ENCODE data around the gene BCAR3.
"Not testable (repeated sequence)": the region's sequence is repeated elsewhere in the genome, so short reads cannot be mapped to it uniquely, and the experiment has no call there.

BCAR3 gene

GRCh38 chr1:93597709-93598108, 83.9 kb downstream of the BCAR3 start:
- no peak for DNase-seq (ENCODE audit: low read depth)

DNA sequence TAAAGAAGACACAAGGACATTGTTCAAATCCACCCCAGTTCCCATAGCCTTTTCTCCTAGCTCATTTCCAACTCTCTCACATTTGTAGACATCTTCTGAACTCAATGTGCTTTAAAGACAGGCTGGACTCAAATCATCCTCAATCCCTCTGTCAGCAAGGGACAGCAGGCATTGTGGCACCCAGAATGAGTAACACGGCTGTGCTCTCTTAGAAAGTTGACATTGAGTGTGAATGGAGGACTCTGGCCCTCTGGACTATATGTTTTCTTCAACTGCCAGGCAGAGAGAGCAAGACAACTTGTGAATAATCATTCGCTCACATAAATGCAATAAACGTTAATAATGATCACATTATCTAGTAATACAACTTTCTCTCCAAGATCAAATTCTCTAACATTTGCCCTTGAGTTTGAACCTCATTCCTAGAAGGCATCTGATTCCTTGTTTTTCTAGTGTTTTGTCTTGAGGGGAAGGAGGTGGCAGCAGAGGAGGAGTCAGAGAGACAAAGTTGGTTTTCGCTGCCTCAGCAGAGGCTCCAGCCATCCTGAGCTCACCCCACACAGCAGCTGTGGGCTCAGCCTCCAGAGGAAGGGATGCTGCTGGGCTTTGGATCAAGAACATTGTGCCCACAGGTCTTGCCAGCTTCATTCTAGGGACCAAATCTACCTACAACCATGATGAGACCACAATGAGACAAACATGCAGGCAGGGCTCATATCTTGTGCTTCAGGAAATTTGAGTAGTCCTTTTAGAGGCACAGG, 85.1 kb downstream of the BCAR3 start:
- no peak for DNase-seq (ENCODE audit: low read depth)

DNA sequence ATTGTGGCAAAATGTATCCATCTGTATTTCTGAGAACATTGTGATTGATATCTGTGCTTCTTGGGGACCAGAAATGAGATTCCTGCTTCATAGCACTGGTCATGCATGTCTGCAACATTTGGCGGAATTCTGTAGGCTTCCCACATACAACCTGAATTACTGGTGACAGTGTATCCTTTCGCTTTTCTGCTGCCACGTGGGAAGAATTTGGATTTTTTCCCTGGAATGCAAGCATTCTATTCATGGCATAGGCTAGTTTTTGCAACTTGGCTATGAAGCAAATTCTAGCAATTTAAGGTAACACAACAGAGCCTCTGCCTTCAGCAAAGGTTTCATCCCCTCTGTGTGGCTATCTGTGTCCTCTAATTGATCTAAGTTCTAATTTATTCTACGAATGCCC, 85.9 kb downstream of the BCAR3 start:
- no peak for DNase-seq (ENCODE audit: low read depth)

- no peak for DNase-seq (ENCODE audit: low read depth)
Measured at GRCh38 chr1:93595266-93595665, 86.4 kb downstream of the BCAR3 start.

GRCh38 chr1:93594603-93594880, 87.1 kb downstream of the BCAR3 start:
- DNase-seq (ENCODE audit: low read depth) = no peak

DNA sequence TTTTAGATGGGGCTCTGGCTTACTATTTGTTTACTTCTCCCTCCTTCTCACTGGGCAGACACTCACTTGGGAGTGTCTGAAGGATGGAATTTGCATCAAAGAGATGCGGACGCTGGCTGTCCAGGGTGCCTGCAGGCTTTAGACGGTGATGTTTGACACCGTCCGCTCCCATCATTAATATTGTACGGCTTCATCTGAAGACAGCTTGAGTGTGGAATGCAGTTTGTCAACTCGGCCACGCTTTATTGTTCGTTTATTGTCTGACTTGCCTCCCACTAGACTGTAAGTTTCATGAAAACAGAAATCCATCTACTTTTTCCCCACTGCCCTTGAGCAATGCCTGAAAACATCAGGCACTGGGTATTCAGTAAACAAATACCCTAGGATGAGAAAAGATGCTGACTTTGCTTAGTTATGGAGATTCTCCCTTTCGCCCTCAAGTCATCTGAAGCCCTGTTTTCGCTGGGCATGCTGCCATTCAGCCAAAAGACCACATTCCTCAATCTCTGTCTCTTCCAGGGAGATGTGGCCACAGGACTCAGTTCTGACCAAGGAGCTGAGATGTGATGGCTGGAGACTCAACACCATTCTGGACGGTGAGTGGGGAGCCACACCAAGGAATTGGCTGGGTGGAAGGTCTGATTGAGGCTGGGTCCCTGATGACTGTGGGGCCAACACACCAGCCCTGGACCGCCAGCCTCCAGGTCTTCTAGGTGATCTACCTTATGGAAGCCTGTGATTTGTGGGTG, 87.6 kb downstream of the BCAR3 start:
- no peak for DNase-seq (ENCODE audit: low read depth)

DNA sequence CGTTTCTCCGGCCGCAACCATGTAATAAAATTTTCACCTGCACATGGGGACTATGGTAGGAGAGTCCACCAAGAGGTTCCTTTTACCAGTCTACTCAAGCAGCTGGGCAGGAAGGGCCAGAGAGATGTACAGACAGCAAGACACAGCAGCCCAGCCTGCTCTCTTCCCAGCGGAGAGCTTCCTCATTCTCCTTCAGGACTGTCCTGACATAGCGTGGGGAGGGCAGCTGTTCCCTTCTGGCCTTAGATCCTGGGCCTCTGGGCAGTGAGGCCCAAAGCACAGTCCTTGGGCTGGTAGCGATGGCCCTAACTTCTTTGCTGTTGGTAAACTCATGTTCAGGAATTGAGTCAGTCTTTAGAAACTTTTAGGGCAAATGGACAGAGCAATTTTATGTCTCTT, 89.1 kb downstream of the BCAR3 start:
- no peak for DNase-seq (ENCODE audit: low read depth)

GRCh38 chr1:93591676-93592550, 89.7 kb downstream of the BCAR3 start:
- DNase-seq (ENCODE audit: low read depth) = no peak

GRCh38 chr1:93591291-93591675, 90.4 kb downstream of the BCAR3 start:
- DNase-seq (ENCODE audit: low read depth) = not testable (repeated sequence)

DNA sequence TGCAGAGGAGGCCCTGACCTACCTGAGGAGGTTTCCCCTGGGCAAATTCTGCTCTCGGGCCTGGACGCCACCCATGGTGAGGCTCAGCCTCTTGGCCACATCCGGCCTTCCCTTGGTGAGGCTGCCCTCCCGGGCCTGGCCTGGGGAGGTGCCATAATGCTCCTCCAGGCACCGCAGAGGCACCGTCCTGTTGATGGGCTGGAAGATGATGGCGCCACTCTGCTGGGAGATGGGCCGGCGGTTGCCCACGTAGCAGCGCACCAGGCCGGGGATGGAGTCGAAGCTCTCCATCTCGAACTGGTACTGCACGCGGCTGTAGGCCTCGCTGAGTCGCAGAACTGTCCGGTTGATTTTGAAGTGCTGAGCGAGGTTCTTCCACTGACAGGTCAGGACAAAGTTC, 92.7 kb downstream of the BCAR3 start:
- no peak for DNase-seq (ENCODE audit: low read depth)

GRCh38 chr1:93588206-93588605, 93.4 kb downstream of the BCAR3 start:
- DNase-seq (ENCODE audit: low read depth) = no peak

DNA sequence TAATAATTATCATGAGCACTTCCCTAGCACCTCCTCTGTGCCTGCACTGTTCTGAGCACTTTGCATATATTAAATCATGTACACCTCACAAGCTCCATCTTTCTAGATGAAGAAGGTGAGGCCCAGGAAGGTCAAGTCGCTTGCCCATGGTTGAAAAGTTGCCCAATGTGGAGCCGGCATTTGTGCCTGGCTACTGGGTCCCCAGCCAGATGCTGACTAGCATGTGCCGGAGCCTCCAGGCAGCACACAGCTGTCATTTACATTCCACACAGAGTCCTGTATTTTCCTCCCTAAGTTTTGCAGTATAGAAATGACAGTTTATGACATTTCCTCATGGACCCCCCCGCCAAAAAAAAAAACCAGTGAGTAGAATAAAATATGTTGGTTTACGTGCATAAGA, 94.3 kb downstream of the BCAR3 start:
- DNase-seq (ENCODE audit: low read depth) = no peak

DNA sequence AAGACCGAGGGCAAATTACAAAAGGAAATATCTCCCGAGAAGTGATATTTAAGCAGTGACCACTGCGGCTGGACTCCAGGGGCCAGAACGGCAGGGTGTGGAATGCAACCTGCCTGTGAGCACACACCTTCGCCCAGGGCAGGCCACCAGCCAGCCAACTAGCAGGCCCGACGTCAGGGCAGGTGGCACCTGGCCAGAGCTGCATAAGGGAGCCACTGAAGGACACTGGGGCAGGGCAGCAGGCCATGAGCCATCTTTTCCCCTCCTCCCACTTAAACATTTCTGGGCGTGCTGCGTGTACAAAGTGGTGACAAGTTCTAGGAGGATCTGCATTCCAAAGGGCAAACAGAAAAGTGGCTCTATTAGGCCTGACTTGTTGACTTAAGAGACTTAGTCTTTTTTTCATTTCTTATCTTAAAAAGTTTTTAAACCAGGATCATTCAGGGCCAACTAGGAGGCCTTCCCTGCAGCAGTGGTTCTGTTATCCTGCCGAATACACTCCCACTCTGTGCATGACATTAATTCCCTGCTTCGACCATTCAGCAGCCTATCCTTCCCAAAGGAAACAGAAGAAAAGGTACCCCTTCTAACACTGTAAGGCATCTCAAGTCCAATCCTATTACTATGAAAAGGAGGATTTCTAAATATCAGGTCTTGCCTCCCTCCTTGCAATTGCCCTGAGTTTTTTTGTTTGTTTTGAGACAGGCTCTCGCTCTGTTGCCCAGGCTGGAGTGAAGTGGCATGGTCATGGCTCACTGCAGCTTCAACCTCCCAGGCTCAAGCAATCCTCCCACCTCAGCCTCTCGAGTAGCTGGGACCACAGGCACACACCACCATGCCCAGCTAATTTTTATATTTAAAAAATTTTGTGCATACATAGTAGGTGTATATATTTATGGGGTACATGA, 96.3 kb downstream of the BCAR3 start:
- DNase-seq (ENCODE audit: low read depth) = no peak

- DNase-seq (ENCODE audit: low read depth) = no peak
Measured at GRCh38 chr1:93584261-93585003, 97.2 kb downstream of the BCAR3 start.

DNA sequence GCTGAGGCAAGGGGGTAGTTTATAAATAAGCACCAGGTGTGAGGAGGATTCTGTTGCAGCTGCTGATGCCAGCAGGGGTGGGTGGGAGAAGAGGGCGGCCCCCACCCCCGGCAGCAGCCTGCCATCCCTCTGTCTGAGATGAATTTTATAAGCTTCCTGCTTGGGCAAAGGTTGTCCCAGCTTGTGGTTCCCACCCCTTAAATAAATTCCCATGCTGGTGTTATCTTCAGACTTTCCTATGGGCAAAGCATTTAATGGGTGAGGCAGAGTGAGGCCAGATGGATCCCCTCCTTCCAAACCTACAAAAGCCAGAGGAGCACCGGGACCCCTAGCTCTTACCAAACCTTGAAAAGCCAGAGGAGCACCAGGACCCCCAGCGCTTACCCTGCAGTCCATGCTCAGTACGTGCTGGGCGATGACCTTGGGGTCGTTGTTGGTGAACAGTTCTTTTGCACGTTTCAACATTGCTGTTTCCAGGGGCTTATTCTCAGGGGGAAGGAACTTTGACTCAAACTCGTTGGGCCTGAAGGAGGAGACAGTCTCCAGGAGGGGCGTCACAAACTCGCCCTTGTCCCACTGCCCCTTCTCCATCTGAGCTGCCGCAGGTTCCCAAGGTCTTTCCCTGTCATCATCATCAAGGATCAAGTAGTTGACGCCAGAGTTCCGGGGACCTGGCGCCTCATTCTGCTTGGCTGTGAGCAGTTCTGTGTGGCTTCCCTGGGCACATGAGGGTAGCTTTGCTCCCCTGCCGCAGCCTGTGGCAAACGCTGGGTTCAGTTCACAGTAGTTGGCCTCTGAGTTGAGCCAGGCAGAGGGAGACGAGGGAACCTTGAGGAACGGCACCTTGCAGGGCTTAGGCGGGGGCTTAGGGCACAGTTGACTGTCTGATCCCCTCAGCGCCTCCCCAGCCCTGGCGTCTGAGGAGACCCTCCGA, 99.5 kb downstream of the BCAR3 start:
- DNase-seq (ENCODE audit: low read depth) = no peak

GRCh38 chr1:93579891-93580290, 101.7 kb downstream of the BCAR3 start:
- DNase-seq (ENCODE audit: low read depth) = no peak

GRCh38 chr1:93578911-93579825, 102.5 kb downstream of the BCAR3 start:
- DNase-seq (ENCODE audit: low read depth) = no peak

DNA sequence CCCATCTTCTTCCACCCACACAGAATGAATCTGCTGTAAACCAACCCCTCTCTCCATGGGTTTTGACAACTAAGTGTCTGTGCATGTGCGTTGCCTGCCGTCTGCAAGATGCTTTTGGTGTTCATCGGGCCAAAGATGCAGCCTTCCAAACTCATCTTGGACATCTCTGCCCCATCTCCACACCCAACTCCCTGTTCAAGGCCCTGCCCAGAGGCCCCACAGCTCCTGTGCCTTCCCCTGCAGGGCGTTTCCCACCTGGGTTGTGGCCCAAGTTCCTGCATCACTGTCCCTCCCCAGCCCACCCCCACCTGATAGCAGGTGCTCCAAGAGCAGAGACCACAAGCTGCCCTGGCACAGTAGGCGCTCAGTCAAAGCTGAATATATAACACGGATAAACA, 103.2 kb downstream of the BCAR3 start:
- no peak for DNase-seq (ENCODE audit: low read depth)

Data from T follicular helper cell (primary cell).